NT2/D1 (cell line): ENCODE data around the gene MTOR.
"Not testable (repeated sequence)": the region's sequence is repeated elsewhere in the genome, so short reads cannot be mapped to it uniquely, and the experiment has no call there.

ENCODE experiments used
- DNase-seq: peaks from one replicate; pipeline ENCODE4 v3.0.0-alpha.2; 2011; ENCODE audit warnings: low read depth, low spot score
- H3K27me3 ChIP-seq: 2 replicates; pipeline ENCODE4 v1.6.0; 2011; ENCODE audit warnings: mild to moderate bottlenecking; ENCODE audit not compliant: insufficient read length, insufficient read depth
- H3K36me3 ChIP-seq: 2 replicates; pipeline ENCODE4 v1.6.1; 2011; ENCODE audit warnings: mild to moderate bottlenecking, low read length, mixed read lengths; ENCODE audit not compliant: insufficient read depth, insufficient read length
- H3K4me1 ChIP-seq: 2 replicates; pipeline ENCODE4 v1.5.1; 2011; ENCODE audit not compliant: insufficient read depth, insufficient read length
- H3K4me3 ChIP-seq: 2 replicates; pipeline ENCODE4 v1.5.1; 2011; ENCODE audit warnings: low read depth; ENCODE audit not compliant: insufficient read length
- H3K9ac ChIP-seq: 2 replicates; pipeline ENCODE4 v1.6.0; 2011; ENCODE audit warnings: low read depth; ENCODE audit not compliant: insufficient read length
- H3K9me3 ChIP-seq: 2 replicates; pipeline ENCODE4 v1.5.1; 2011; ENCODE audit warnings: mild to moderate bottlenecking, low read length; ENCODE audit not compliant: insufficient read depth
- SUZ12 ChIP-seq: IDR thresholded peaks from 2 replicates; pipeline ENCODE4 v1.6.1; 2011; ENCODE audit not compliant: insufficient read length, insufficient read depth; ENCODE audit errors: extremely low read depth
- YY1 ChIP-seq: IDR thresholded peaks from 2 replicates; pipeline ENCODE4 v1.6.1; 2011; ENCODE audit not compliant: insufficient read length, insufficient read depth
- ZNF274 ChIP-seq: IDR thresholded peaks from 2 replicates; pipeline ENCODE4 v1.6.1; 2011; ENCODE audit warnings: mild to moderate bottlenecking, low read depth, low read length

MTOR gene

GRCh38 chr1:11299225-11299574 is 36.8 kb upstream of the MTOR start:
- TF ChIP-seq SUZ12 (no peak), ZNF274 (no peak), YY1 (no peak)

GRCh38 chr1:11298390-11299224 is 36.3 kb upstream of the MTOR start:
- H3K27me3 ChIP-seq, result no peaks in the 10 kb centered on the region
- H3K36me3 ChIP-seq, result peaks cover 15% of the 10 kb centered on the region
- peak overlapping the region; percentile 21 for H3K9ac ChIP-seq
- no peaks in the 10 kb centered on the region for H3K9me3 ChIP-seq
- TF ChIP-seq SUZ12, result no peak
- no peak for TF ChIP-seq YY1
- no peak for TF ChIP-seq ZNF274
- peaks cover 5% of the 10 kb centered on the region for H3K4me1 ChIP-seq
- no peak for DNase-seq
- no peak overlapping the region for H3K4me3 ChIP-seq

More at GRCh38 chr1:11299225-11299574, 36.8 kb upstream of the MTOR start:
- Histone ChIP-seq H3K36me3 (peaks cover 15% of the 10 kb centered on the region), H3K27me3 (no peaks in the 10 kb centered on the region), H3K9ac (peak overlapping the region; percentile 21), H3K4me1 (peaks cover 5% of the 10 kb centered on the region), H3K9me3 (no peaks in the 10 kb centered on the region), H3K4me3 (no peak overlapping the region)
- DNase-seq, result no peak

GRCh38 chr1:11297774-11298173 is 35.4 kb upstream of the MTOR start:
- H3K36me3 ChIP-seq, result peaks cover 15% of the 10 kb centered on the region
- not testable (repeated sequence) for H3K27me3 ChIP-seq, DNase-seq, H3K9me3 ChIP-seq, H3K4me1 ChIP-seq, H3K9ac ChIP-seq, H3K4me3 ChIP-seq

- H3K9me3 ChIP-seq, result no peaks in the 10 kb centered on the region
- no peak for DNase-seq
- H3K27me3 ChIP-seq, result no peaks in the 10 kb centered on the region
- no peak overlapping the region for H3K4me3 ChIP-seq
- H3K4me1 ChIP-seq, result peaks cover 3% of the 10 kb centered on the region
- no peak overlapping the region for H3K9ac ChIP-seq
- TF ChIP-seq SUZ12 (no peak), YY1 (no peak), ZNF274 (no peak)
- H3K36me3 ChIP-seq, result peaks cover 15% of the 10 kb centered on the region
Observed at GRCh38 chr1:11295905-11296304, 33.6 kb upstream of the MTOR start.

- DNase-seq, result no peak
- Histone ChIP-seq H3K27me3 (no peaks in the 10 kb centered on the region), H3K9ac (no peak overlapping the region), H3K4me3 (no peak overlapping the region), H3K4me1 (peaks cover 3% of the 10 kb centered on the region), H3K36me3 (peaks cover 20% of the 10 kb centered on the region), H3K9me3 (no peaks in the 10 kb centered on the region)
- TF ChIP-seq YY1 (no peak), ZNF274 (no peak), SUZ12 (no peak)
Observed at GRCh38 chr1:11294951-11295350, 32.6 kb upstream of the MTOR start.

GRCh38 chr1:11293856-11294255 is 31.5 kb upstream of the MTOR start:
- H3K36me3 ChIP-seq, result peaks cover 20% of the 10 kb centered on the region
- no peaks in the 10 kb centered on the region for H3K27me3 ChIP-seq
- no peaks in the 10 kb centered on the region for H3K9me3 ChIP-seq
- H3K4me3 ChIP-seq, result no peak overlapping the region
- no peak for DNase-seq
- H3K4me1 ChIP-seq, result peaks cover 3% of the 10 kb centered on the region
- H3K9ac ChIP-seq, result no peak overlapping the region
- no peak for TF ChIP-seq YY1
- no peak for TF ChIP-seq SUZ12
- TF ChIP-seq ZNF274, result no peak

GRCh38 chr1:11291049-11291448 is 28.7 kb upstream of the MTOR start:
- TF ChIP-seq ZNF274 (no peak), SUZ12 (no peak), YY1 (no peak)
- H3K4me3 ChIP-seq, result no peak overlapping the region
- H3K9me3 ChIP-seq, result no peaks in the 10 kb centered on the region
- no peak overlapping the region for H3K9ac ChIP-seq
- no peaks in the 10 kb centered on the region for H3K27me3 ChIP-seq
- H3K36me3 ChIP-seq, result peaks cover 31% of the 10 kb centered on the region
- DNase-seq, result no peak
- peaks cover 4% of the 10 kb centered on the region for H3K4me1 ChIP-seq

GRCh38 chr1:11289064-11289463 is 26.7 kb upstream of the MTOR start:
- peaks cover 26% of the 10 kb centered on the region for H3K36me3 ChIP-seq
- no peaks in the 10 kb centered on the region for H3K27me3 ChIP-seq
- no peak for TF ChIP-seq YY1
- TF ChIP-seq SUZ12, result no peak
- no peak for TF ChIP-seq ZNF274
- no peaks in the 10 kb centered on the region for H3K9me3 ChIP-seq
- no peak overlapping the region for H3K9ac ChIP-seq
- DNase-seq, result no peak
- no peak overlapping the region for H3K4me3 ChIP-seq
- H3K4me1 ChIP-seq, result peaks cover 13% of the 10 kb centered on the region
